IPS-18c (cell line): ENCODE results near the gene ARPC2.

Experiments
- H3K4me3 ChIP-seq: 2 replicates; pipeline ENCODE4 v1.7.0; 2013; ENCODE audit warnings: low read depth, mild to moderate bottlenecking, low read length, moderate library complexity; ENCODE audit not compliant: insufficient read depth
- H3K9me3 ChIP-seq: one replicate; pipeline ENCODE4 v1.6.1; 2013; ENCODE audit warnings: mild to moderate bottlenecking, low read length, moderate library complexity; ENCODE audit not compliant: control insufficient read depth, insufficient read depth

The ARPC2 gene

GRCh38 chr2:218202266-218202665 lies 14.7 kb upstream of the ARPC2 start:
- Histone ChIP-seq H3K4me3 (no peak overlapping the region), H3K9me3 (no peaks in the 10 kb centered on the region)

GRCh38 chr2:218209078-218209477 lies 7.9 kb upstream of the ARPC2 start:
- Histone ChIP-seq H3K9me3 (no peaks in the 10 kb centered on the region), H3K4me3 (no peak overlapping the region)

- H3K4me3 ChIP-seq, result no peak overlapping the region
- no peaks in the 10 kb centered on the region for H3K9me3 ChIP-seq
Observed at GRCh38 chr2:218214116-218214515, 2.9 kb upstream of the ARPC2 start.

- Histone ChIP-seq H3K4me3 (peak overlapping the region; percentile 44), H3K9me3 (no peaks in the 10 kb centered on the region)
Observed at GRCh38 chr2:218216336-218216673, 684 bp upstream of the ARPC2 start.

- Histone ChIP-seq H3K4me3 (peak overlapping the region; percentile 44), H3K9me3 (no peaks in the 10 kb centered on the region)
Observed at GRCh38 chr2:218217360-218218267, 625 bp downstream of the ARPC2 start.

GRCh38 chr2:218218268-218219185 lies 1.5 kb downstream of the ARPC2 start:
- H3K9me3 ChIP-seq, result no peaks in the 10 kb centered on the region
- peak overlapping the region; percentile 44 for H3K4me3 ChIP-seq

GRCh38 chr2:218219934-218220333 lies 2.9 kb downstream of the ARPC2 start:
- Histone ChIP-seq H3K4me3 (no peak overlapping the region), H3K9me3 (no peaks in the 10 kb centered on the region)

GRCh38 chr2:218221000-218221399 lies 4.0 kb downstream of the ARPC2 start:
- Histone ChIP-seq H3K4me3 (no peak overlapping the region), H3K9me3 (no peaks in the 10 kb centered on the region)

- H3K4me3 ChIP-seq, result no peak overlapping the region
Observed at GRCh38 chr2:218223046-218223445, 6.1 kb downstream of the ARPC2 start.

GRCh38 chr2:218224186-218224585 lies 7.2 kb downstream of the ARPC2 start:
- Histone ChIP-seq H3K4me3 (no peak overlapping the region), H3K9me3 (no peaks in the 10 kb centered on the region)

More at GRCh38 chr2:218223046-218223445, 6.1 kb downstream of the ARPC2 start:
- no peaks in the 10 kb centered on the region for H3K9me3 ChIP-seq

GRCh38 chr2:218226903-218227302 lies 9.9 kb downstream of the ARPC2 start:
- Histone ChIP-seq H3K9me3 (no peaks in the 10 kb centered on the region), H3K4me3 (no peak overlapping the region)

GRCh38 chr2:218228366-218229090 lies 11.5 kb downstream of the ARPC2 start:
- H3K4me3 ChIP-seq, result no peak overlapping the region
- H3K9me3 ChIP-seq, result no peaks in the 10 kb centered on the region

GRCh38 chr2:218229239-218229638 lies 12.2 kb downstream of the ARPC2 start:
- H3K4me3 ChIP-seq, result no peak overlapping the region
- H3K9me3 ChIP-seq, result no peaks in the 10 kb centered on the region

- no peak overlapping the region for H3K4me3 ChIP-seq
- no peaks in the 10 kb centered on the region for H3K9me3 ChIP-seq
Observed at GRCh38 chr2:218229851-218230250, 12.9 kb downstream of the ARPC2 start.

GRCh38 chr2:218230882-218231281 lies 13.9 kb downstream of the ARPC2 start:
- no peak overlapping the region for H3K4me3 ChIP-seq
- no peaks in the 10 kb centered on the region for H3K9me3 ChIP-seq

GRCh38 chr2:218233543-218233942 lies 16.6 kb downstream of the ARPC2 start:
- H3K4me3 ChIP-seq, result no peak overlapping the region
- no peaks in the 10 kb centered on the region for H3K9me3 ChIP-seq

- Histone ChIP-seq H3K9me3 (no peaks in the 10 kb centered on the region), H3K4me3 (no peak overlapping the region)
Observed at GRCh38 chr2:218234521-218234920, 17.5 kb downstream of the ARPC2 start.
